Right hindlimb (tissue), 1 donor: ENCODE results near the gene METTL22.

Source experiments
- DNase-seq: peaks from one replicate; pipeline ENCODE4 v3.0.0-alpha.2; 2018

Gene METTL22, protein sequence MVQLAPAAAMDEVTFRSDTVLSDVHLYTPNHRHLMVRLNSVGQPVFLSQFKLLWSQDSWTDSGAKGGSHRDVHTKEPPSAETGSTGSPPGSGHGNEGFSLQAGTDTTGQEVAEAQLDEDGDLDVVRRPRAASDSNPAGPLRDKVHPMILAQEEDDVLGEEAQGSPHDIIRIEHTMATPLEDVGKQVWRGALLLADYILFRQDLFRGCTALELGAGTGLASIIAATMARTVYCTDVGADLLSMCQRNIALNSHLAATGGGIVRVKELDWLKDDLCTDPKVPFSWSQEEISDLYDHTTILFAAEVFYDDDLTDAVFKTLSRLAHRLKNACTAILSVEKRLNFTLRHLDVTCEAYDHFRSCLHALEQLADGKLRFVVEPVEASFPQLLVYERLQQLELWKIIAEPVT

DNA sequence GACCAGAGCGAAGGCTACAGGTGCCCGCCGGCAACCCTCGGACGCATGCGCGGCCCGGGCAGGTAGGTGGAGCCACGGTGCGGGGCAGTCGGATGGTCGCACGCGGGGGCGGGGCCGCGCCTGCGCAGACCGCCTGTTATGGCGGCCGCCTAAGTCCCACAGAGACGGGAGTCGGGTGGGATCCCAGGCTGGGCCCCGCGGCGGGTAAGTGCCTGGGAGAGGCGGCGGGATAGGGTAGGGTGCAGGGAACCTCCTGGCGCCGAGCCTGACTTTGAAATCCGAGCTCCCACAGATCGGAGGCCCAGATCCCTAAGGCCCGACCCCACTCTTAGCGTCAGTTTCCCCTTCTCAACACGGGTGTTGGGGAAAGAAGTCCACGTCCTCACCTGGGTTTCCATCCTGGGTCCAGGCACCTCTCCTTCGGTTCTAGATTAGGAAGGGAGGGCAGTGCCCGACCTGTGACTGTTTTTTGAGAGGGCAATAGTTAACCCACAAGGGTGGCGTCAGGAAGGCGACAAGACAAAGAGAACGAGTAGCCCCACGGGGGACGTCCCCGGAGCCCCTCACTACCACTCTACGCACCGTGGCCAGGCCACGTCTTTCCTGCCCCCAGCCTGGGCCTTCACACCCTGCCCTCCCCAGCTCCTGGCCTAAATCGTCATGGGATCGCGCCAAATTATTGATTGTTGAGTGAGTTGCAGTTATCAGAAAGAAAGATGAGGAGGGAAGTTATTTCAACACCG lies at the start of gene METTL22:
Gene METTL22, plus strand, starts transcription at position 127 of the 743 bp plus-strand sequence. CDS start 3,968 bp downstream, outside the sequence.
- DNase-seq: peak; percentile 92

DNA sequence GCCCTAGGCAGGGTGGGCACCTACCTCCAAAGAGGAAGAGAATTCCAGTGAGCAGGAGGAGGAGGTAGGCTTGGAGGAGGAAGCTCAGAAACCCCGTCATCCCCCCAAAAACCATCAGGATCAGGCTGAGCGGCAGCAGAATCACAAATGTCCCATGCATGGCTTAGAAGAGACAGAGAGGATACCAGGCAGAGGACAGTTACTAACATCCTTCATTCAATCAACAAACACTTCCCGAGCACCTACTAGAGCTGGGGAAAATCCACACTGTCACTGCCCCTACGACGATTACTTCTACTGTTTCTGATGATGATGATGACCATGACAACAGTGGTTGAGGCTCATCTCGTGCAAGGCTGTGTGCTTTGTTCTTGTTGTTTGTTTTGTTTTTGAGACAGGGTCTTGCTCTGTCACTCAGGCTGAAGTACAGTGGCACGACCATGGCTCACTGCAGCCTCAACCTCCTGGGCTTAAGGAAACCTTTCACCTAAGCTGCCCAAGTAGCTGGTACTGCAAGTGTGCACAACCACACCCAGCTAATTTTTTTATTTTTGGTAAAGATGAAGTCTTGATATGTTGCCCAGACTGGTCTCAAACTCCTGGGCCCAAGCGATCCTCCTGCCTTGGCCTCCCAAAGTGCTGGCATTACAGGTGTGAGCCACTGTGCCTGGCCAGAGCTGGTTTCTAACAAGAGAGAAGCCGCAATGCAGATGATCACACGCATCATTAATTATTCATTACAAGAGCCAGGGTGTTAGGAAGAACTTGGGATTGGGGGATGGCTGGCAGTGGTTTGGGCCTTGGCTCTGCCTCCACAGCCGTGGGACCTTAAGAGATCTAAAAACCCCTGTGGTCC lies 49.2 kb upstream of the METTL22 start:
- no peak for DNase-seq

DNA sequence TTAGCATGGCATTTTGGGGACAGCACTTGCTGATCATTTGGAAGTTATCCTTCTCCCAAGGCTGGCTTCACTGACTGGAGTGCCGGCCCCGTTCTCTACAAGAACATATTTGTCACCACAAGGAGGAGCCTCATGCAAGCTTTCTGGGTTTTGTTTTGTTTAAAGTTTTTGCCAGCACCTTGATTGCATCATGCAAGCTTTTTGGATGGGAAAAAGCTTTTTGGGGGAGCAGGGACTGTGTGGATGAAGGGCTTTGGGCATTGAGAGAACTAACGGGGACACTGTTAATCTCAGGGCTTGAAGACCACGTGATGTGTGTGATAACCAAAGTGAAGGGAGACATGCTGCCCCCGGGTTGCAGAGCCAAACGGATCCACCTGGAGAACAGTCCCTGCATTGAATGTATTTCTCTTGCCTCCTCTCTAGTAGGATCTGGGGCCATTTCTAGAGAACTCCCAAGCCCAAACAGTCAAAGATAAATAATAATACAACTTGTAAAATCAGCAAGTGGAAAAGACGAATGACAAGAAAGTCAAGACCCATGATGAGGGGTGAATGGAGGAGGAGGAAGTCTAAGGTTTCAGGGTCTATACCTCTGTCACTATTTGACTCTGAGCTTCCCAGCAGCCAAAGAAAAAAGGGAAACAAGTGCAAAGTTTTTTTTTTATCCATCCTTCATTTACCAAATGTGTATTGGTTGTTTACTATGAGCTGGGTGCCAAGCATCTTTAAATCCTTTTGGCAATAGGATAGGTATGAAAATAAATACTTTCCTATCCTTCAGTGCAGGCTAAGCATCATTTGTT lies 48.4 kb upstream of the METTL22 start:
- DNase-seq: no peak

DNA sequence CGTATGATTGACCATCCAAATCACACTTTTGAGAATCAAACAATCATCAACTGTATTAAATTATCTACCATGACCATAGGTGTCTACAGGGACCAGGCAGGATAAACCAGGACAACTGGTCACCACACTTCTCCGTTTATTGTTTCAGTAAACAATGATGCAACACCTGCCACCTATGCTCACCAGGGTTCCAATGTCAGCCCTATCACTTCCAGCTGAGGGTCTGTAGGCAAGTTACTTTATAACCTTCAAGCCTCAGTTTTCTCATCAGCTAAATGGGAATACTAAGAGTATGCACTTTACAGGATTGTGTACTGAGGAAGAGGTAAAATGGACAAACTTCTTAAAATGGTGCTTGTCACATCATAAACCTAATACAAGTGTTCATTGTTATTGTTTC lies 46.1 kb upstream of the METTL22 start:
- DNase-seq: no peak

DNA sequence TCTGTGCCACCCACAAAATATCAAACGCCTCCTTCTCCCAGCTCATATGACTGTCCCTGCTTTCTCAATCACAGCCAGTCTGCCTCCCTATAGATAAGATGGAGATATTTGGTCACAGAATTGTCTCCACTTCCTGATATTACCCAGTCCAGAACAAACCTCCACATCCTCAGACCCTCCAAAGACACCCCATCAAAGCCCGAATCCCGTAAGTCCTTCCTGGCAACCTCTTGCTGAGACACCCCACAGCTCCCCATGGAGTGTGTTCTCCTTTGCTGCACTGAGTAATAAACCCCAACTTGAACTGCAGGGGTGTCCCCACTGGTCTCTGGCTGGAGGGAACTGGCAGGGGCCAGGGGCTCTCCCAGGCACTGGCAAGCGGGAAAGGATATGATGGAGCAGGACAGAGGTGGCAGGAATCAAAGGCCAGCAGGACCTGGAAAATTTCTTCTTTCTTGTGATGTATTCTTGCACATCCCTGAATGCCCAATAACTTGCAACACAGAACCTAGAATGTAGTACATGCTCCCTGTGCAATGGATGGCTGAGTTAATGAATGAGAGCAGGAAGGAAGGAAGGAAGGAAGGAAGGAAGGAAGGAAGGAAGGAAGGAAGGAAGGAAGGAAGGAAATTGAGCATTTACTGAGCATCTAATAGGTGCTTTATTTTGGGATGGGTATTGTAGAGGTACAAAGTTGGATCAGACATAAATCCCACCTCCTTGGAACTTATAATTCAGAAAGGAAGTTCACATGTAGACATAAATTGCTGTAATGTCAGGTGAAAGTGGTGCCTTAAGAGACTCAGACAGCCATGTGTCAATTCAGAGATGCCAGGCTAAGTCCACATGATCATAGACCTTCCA lies 45.1 kb upstream of the METTL22 start:
- DNase-seq: no peak

DNA sequence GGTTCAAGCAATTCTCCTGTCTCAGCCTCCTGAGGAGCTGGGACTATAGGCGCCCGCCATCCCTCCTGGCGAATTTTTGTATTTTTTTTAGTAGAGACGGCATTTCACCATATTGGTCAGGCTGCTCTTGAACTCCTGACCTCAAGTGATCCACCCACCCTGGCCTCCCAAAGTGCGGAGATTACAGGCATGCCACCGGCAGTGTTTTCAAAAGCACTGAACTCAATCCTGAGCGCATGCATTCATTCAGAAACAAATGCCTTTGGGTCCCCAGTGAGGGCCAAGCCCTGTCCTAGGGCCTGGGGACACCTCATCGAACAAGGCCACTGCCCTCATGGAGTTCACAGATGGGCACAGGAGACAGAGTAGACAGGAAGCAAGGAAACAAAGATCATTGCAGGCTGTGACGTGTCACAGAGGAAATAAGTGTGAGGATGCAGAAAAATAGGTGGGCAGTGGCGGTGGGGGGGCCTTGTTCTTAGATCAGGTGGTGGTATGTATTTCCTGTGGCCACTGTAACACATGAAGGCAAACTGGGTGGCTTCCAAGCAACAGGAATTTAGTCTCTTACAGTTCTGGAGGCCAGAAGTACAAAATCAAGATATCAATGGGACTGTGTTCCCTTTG lies 43.7 kb upstream of the METTL22 start:
- no peak for DNase-seq

DNA sequence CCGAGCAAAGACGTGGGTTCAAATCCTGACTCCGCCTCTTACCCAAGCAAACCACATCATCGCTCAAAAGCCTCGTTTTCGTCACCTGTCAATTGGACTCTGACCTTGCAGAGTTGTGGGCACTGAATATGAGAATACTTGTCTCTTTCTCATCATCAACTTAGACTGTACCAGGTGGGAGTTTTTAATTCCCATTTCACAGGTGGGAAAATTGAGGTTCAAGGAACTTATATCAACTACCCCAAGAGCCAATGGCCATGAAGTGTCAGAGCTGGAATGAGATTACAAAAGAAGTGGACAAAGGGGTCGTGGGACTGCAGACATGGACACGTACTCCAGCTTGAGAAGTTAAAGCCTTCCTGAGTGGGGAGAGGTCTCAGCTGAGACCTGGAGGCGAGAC lies 41.9 kb upstream of the METTL22 start:
- no peak for DNase-seq

DNA sequence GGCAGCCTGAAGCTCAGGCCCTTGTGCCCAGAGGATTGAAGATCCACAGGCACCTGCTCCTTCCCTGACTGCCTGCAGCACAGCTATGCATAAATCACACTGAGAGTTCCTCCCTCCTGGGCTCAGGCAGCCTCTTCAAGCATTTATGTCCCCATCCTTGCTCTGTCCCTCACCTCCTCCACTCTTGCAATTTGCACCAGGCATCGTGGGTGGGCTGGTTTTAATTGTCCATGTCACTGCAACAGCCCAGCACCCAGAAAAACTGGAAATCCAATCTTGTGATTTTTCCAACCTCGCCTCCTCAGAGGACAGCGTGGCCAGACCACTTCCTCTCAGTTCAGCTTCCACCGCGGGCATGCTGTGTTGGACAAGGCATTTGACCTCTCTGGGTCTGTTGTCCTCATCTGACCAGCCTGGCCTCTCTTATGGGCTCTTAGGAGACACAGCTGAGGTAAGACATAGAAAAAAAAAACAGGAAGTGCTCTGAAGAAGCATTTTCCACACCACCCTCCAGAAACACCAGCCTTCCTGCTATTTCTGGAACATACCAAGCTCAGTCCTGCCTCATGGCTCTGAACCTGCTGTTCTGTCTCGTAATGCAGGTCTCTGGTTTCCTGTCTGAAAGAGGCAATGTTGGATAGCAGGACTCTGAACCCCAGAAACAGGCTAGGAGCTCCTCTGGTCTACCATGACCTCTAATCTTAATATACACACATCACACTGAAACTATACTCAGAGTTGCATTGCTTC lies 39.5 kb upstream of the METTL22 start:
- DNase-seq: no peak

DNA sequence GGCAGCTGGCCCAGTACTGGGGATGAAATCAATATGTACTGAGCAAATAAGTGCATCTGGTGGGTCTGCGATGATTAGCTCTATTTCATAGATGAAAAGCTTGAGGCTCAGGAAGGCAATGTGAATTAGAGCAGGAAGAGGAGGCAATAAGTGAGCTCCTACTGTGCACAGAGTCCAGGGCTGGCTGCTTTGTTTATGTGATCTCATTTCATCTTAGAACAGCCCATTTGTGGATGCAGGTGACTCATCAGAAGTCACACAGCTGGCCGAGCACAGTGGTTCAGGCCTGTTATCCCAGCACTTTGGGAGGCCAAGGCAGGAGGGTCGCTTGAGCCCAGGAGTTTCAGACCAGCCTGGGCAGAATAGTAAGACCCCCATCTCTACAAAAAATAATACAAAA lies 38.3 kb upstream of the METTL22 start:
- no peak for DNase-seq

DNA sequence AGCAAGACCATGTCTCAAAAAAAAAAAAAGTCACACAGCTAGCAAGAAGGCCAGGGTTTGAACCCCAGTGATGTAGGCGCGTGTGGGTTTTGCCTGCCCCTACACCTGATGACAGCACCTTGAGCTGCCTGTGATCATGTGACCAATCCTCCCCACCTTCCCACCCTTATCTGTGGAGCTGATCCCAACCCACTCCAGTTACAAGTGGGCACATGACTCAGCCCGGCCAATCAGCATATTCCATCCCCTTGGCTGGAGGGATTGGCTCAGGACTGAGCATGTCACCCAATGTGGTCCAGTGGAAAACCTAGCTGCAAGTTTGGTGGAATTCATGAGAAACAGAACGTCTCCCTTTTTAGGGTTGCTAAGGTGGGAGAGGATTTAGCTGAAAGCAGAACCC lies 37.8 kb upstream of the METTL22 start:
- DNase-seq: no peak

DNA sequence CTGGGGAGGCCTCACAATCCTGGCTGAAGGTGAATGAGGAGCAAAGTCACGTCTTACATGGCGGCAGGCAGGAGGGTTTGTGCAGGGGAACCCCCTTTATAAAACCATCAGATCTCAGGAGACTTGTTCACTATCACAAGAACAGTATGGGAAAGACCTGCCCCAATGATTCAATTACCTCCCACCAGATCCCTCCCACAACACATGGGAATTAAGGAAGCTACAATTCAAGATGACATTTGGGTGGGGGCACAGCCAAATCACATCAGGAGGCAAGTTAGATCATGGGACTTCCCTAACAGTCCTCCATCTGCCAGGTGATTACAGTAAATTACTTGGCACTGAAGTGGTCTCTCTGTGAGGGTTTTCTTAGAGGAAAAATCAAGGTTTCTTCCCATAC lies 36.5 kb upstream of the METTL22 start:
- DNase-seq: no peak

DNA sequence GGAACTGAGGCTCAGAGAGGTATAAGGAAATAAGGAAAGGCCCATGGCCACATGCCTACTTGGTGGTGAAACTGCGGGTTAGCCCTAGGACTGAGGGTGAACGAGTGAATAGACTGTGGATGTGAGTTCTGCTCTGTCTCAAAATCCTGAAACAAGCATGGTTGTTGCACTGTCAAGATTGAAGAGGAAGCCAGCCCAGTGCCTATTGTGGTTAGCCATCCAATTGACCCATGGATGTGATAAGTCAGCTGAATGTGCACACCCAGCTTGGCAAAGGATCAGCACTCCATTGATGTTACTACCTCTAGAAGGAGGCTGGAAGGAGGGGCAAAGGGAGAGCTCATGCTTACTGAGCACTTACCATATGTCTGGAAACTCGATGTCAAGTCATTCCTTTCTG lies 35.6 kb upstream of the METTL22 start:
- DNase-seq: no peak

DNA sequence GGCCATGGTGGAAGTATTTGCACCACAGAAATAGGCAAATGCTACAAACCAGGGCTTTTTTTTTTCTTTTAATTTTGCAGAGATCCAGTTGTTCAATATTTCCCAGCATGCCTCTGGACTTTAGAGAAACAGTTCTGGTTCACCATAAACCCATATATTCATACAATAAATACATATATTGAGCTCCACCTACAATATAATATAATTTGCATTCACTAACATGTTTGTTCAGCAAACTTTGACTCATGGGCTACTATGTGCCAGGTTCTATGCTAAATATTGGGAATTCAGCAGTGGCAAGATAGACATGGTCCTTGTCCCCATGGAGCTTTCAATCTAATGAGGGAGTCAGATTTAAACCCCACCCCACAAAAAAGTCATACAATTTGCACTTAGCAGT lies 34.4 kb upstream of the METTL22 start:
- DNase-seq: no peak

DNA sequence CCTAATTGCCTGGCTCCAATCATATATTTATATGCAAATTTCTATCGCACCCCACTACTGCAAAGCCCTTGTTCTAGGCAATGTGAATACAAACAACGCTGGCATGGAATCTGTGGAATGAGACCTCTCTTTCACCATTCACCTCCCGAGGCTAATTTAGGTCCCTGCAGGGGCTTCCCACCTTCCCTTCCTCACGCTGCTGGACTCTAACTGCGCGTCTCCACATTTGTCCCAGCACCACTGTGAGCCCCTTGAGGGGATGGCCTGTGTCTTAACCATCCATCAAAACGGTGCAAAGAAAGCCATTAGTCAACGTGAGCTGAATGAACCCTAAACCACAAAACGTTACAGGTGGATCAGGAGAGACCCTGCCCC lies 32.8 kb upstream of the METTL22 start:
- DNase-seq: no peak

DNA sequence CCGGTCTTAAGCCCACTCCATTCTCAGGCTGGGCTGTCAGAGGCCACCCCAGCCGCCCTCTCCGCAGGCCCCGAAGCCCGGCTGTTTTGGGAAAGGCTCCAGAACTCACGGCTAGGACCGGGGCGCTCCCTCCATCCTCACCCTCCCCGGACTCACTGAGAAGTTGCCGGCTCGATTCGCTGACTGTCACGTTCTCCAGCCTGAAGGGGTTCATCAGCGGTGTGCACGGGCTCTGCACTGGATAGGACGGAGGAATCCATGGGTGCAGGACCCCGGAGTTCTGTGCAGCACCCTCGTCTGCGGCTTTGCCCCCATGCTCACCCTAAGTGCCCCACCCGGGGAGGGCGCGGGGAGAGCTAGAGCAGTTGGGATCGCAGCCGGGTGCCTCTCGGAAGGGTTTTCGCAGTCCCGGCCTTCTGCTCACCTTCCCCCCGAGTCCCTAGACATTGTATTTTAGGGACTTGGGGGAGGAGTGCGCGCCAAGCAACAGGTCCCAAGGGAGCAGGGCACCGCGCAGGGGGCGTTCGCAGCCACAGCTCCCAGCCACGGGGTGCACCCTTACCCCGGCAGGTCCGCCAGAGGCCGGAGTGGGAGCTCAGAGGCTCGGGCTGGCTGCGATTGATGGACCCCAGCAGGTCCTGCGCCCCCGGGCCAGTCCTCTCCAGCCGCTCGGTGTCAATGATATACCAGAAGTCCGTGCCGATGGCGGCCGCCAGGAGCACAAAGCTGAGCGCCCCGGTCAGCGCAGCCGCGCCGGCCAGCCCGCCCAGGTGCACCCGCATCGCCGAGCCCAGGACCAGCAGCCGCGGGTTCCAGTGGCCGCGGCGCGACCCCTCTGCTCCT lies 32.2 kb upstream of the METTL22 start:
- no peak for DNase-seq

DNA sequence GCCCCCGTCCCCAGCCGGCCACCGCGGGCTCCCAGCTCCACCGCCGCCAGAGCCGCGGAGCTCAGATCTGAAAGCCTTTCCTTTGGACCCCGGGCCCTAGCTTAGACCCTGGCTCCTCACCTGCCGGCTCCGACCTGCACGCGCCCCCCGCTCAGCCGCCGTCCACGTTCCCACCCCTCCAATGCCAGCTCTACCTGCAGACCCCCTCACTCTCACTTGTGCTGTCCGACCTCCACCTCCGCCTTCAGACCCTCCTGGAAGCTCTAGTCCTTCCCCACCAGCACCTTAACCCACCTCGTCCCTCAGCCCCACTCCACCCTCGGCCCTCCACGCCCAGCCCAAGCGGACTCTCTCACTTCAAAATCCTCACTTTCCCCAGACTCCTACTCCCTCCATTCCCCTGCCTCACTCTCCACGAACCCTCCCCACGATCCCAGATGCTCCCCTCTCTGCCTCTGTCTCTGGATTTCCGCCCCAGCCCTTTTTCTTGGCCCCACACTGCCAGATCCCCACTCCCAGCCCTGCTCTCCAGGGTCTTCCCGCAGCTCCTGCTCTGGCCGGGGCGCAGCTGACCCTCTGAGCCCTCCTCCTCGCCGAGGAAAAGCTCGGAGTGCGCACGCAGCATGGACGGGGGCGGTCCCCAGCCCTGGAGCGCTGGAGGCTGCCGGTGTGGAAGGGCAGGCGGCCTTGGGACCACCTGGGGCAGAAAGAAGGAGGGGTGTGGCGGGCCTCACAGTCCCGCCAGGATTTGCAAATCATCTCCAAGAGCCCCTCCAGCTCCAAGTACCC lies 31.4 kb upstream of the METTL22 start, which contains the start of gene TMEM114:
Gene TMEM114, minus strand, starts transcription at position 612 of the 789 bp plus-strand sequence. CDS start 673 bp downstream, outside the sequence.
- DNase-seq: no peak

DNA sequence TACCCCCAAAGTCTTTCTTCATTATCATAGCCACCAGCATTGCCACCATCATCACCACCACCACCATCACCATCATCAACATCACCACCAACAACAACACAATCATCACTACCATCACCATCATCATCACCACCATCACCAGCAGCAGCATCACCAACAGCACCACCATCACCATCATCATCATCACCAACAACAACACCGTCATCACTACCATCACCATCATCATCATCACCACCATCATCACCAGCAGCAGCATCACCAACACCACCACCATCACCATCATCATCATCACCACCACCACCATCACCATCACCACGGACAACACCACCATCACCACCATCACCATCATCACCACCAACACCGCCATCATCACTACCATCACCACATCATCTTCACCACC lies 30.7 kb upstream of the METTL22 start:
- DNase-seq: no peak

DNA sequence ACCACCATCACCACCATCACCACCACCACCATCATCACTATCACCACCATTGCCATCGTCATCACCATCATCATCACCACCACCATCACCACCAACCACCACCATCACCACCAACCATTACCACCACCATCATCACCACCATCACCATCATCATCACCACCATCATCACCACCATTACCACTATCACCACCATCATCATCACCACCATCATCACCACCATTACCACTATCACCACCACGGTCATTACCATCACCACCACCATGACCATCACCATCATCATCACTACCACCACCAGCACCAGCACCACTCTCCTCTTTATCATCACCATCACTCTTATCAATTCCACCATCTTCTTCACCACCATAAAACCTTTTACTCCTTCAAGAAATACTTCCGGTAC lies 30.0 kb upstream of the METTL22 start:
- DNase-seq: no peak
